H9 (cell line): ENCODE data around the gene CYP2W1. TPM values are rescaled to one million over a fixed set of nuclear protein-coding genes. Genes with fewer than 3 reads are reported as not detected.

Source experiments
- DNase-seq: peaks from one replicate; pipeline ENCODE4 v3.0.0-alpha.2; 2017
- H2AFZ ChIP-seq: one replicate; pipeline ENCODE4 v1.6.1; 2013; ENCODE audit warnings: mild to moderate bottlenecking, low read length, control low read depth, moderate library complexity
- H2AK5ac ChIP-seq: 2 replicates; pipeline ENCODE4 v1.6.1; 2013; ENCODE audit warnings: low read length, control low read depth, mixed read lengths; ENCODE audit not compliant: insufficient read length
- H2BK120ac ChIP-seq: one replicate; pipeline ENCODE4 v1.6.1; 2013; ENCODE audit warnings: low read depth, mild to moderate bottlenecking, low read length, control low read depth, inconsistent platforms; ENCODE audit not compliant: poor library complexity, severe bottlenecking
- H2BK12ac ChIP-seq: 2 replicates; pipeline ENCODE4 v1.6.1; 2013; ENCODE audit warnings: low read length, control low read depth, mixed read lengths, low read depth; ENCODE audit not compliant: insufficient read length
- H2BK15ac ChIP-seq: 2 replicates; pipeline ENCODE4 v1.6.1; 2013; ENCODE audit warnings: low read depth, low read length, control low read depth
- H2BK20ac ChIP-seq: one replicate; pipeline ENCODE4 v1.6.1; 2013; ENCODE audit warnings: low read depth, mild to moderate bottlenecking, low read length, control low read depth, inconsistent platforms; ENCODE audit not compliant: poor library complexity, severe bottlenecking
- H2BK5ac ChIP-seq: 2 replicates; pipeline ENCODE4 v1.6.1; 2013; ENCODE audit warnings: low read length, control low read depth, mixed read lengths; ENCODE audit not compliant: insufficient read length
- H3K14ac ChIP-seq: 2 replicates; pipeline ENCODE4 v1.6.1; 2013; ENCODE audit warnings: low read length, control low read depth; ENCODE audit not compliant: insufficient read depth
- H3K18ac ChIP-seq: 2 replicates; pipeline ENCODE4 v1.6.1; 2013; ENCODE audit warnings: low read depth, mild to moderate bottlenecking, mixed read lengths, low read length, control low read depth; ENCODE audit not compliant: insufficient read length
- H3K23ac ChIP-seq: 2 replicates; pipeline ENCODE4 v1.6.1; 2013; ENCODE audit warnings: low read length, control low read depth, mixed read lengths, low read depth; ENCODE audit not compliant: insufficient read length
- H3K23me2 ChIP-seq: 2 replicates; pipeline ENCODE4 v1.6.1; 2013; ENCODE audit warnings: low read depth, mild to moderate bottlenecking, mixed read lengths, low read length, control low read depth; ENCODE audit not compliant: insufficient read length, poor library complexity, severe bottlenecking
- H3K27ac ChIP-seq: 2 replicates; pipeline ENCODE4 v1.5.1; 2013; ENCODE audit warnings: low read length, control low read depth, mixed read lengths, low read depth; ENCODE audit not compliant: insufficient read length
- H3K27me3 ChIP-seq: 2 replicates; pipeline ENCODE4 v1.6.1; 2013; ENCODE audit warnings: low read length, control low read depth, inconsistent platforms; ENCODE audit not compliant: insufficient read depth
- H3K4ac ChIP-seq: 2 replicates; pipeline ENCODE4 v1.6.1; 2013; ENCODE audit warnings: low read depth, mild to moderate bottlenecking, control low read depth, inconsistent platforms, low read length, moderate library complexity
- H3K4me1 ChIP-seq: 2 replicates; pipeline ENCODE4 v1.6.1; 2013; ENCODE audit warnings: low read length, control low read depth, inconsistent platforms; ENCODE audit not compliant: insufficient read depth
- H3K4me2 ChIP-seq: 2 replicates; pipeline ENCODE4 v1.6.1; 2013; ENCODE audit warnings: low read length, control low read depth, mixed read lengths; ENCODE audit not compliant: insufficient read length, insufficient read depth
- H3K56ac ChIP-seq: 2 replicates; pipeline ENCODE4 v1.6.1; 2013; ENCODE audit warnings: low read depth, mild to moderate bottlenecking, mixed read lengths, low read length, control low read depth; ENCODE audit not compliant: insufficient read length
- H3K79me1 ChIP-seq: 2 replicates; pipeline ENCODE4 v1.6.1; 2013; ENCODE audit warnings: low read depth, mild to moderate bottlenecking, moderate library complexity, low read length, control low read depth, inconsistent platforms; ENCODE audit not compliant: insufficient read depth, poor library complexity, severe bottlenecking
- H3K79me2 ChIP-seq: 2 replicates; pipeline ENCODE4 v1.6.1; 2013; ENCODE audit warnings: low read length, control low read depth, inconsistent platforms; ENCODE audit not compliant: insufficient read depth
- H3K9ac ChIP-seq: 2 replicates; pipeline ENCODE4 v1.6.1; 2013; ENCODE audit warnings: low read length, control low read depth, mixed read lengths; ENCODE audit not compliant: insufficient read length; ENCODE audit errors: extremely low read depth
- H3K9me3 ChIP-seq: one replicate; pipeline ENCODE4 v1.6.1; 2013; ENCODE audit warnings: low read depth, low read length, inconsistent platforms; ENCODE audit not compliant: control insufficient read depth
- H3T11ph ChIP-seq: one replicate; pipeline ENCODE4 v1.6.1; 2013; ENCODE audit warnings: mild to moderate bottlenecking, low read length, control low read depth, inconsistent platforms
- H4K20me1 ChIP-seq: one replicate; pipeline ENCODE4 v1.6.1; 2013; ENCODE audit not compliant: control insufficient read depth, insufficient read length, insufficient read depth
- H4K5ac ChIP-seq: 2 replicates; pipeline ENCODE4 v1.6.1; 2013; ENCODE audit warnings: low read depth, mild to moderate bottlenecking, mixed read lengths, low read length, control low read depth; ENCODE audit not compliant: insufficient read length
- H4K8ac ChIP-seq: replicated peaks from 2 replicates; pipeline ENCODE4 v1.6.1; 2013; ENCODE audit warnings: low read length, control low read depth, mixed read lengths, low read depth; ENCODE audit not compliant: insufficient read length
- H4K91ac ChIP-seq: 2 replicates; pipeline ENCODE4 v1.6.1; 2013; ENCODE audit warnings: low read depth, mild to moderate bottlenecking, moderate library complexity, mixed read lengths, low read length, control low read depth; ENCODE audit not compliant: insufficient read length
- H3K27ac Mint-ChIP-seq, 3 experiments: 2 replicates in 2 of 3; 3 replicates in 1 of 3; pipeline ENCODE4 v1.8.0; 2020 to 2021; ENCODE audit warnings: mixed read lengths in 3 of 3, mild to moderate bottlenecking in 1 of 3, moderate library complexity in 1 of 3
- H3K27me3 Mint-ChIP-seq: 2 replicates; pipeline ENCODE4 v1.8.0; 2021; ENCODE audit warnings: low read depth, mild to moderate bottlenecking, moderate library complexity, mixed read lengths
- H3K36me3 Mint-ChIP-seq, 3 experiments: 2 replicates in 2 of 3; 3 replicates in 1 of 3; pipeline ENCODE4 v1.8.0; 2020 to 2021; ENCODE audit warnings: low read depth in 3 of 3, mixed read lengths in 3 of 3; ENCODE audit not compliant: insufficient read depth in 1 of 3
- H3K4me1 Mint-ChIP-seq, 2 experiments: 2 replicates each; pipeline ENCODE4 v1.8.0; 2020; ENCODE audit warnings: mixed read lengths in 2 of 2
- H3K4me3 Mint-ChIP-seq, 2 experiments: 2 replicates in 1 of 2; 3 replicates in 1 of 2; pipeline ENCODE4 v1.8.0; 2020 to 2021; ENCODE audit warnings: mild to moderate bottlenecking in 2 of 2, mixed read lengths in 2 of 2, moderate library complexity in 1 of 2
- H3K9me3 Mint-ChIP-seq, 2 experiments: 2 replicates in 1 of 2; 3 replicates in 1 of 2; pipeline ENCODE4 v1.8.0; 2020; ENCODE audit warnings: mild to moderate bottlenecking in 2 of 2, mixed read lengths in 2 of 2, moderate library complexity in 1 of 2
- WGBS: extraction: QIAGEN DNeasy Blood & Tissue Kit; methylation state at CpG from one replicate; pipeline ENCODE4 v1.1.7; 2013; ENCODE audit warnings: missing lambda C conversion rate, low lambda C conversion rate, mixed read lengths; ENCODE audit not compliant: insufficient read length; ENCODE audit errors: extremely low coverage; 5-methylcytosine and 5-hydroxymethylcytosine counted together
- total RNA-seq: library from RNA; stranded (reverse); gene quantifications from 2 replicates; pipeline ENCODE4 v1.2.1, GENCODE V29; 2021
- TF ChIP-seq, protein P1 (sequence below): fragments of 200-600 bp; sonication (generic); conservative IDR thresholded peaks from 3 replicates; pipeline ENCODE4 v1.8.0; 2021; ENCODE audit warnings: antibody characterized with exemption, mild to moderate bottlenecking

CYP2W1 gene
- total RNA-seq, 1 experiment from 2014 or later, result not detected

DNA sequence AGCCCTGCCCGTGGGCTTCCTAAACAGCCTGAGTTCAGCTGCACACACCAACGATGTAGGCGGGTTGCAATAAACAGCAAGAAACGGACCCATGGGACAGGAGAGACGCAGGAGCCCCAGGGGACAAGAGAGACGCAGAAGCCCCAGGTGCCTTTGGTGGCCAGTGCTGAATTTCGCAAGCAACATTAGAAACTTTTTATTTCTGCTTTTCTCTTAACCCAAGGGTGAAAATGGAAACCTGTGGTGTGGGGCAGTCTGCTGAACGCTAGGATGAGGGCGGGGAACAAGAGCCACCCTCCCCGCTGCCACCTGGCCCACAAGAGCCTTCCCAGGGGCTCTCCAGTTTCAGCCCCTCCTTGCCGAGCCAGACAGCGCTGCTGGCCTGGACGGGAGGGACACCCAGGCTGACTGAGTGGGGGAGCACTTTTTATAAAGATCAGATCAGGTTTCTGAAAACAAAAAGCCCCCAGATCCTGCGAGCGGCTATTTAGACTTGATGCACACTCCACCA is 41.4 kb downstream of the CYP2W1 start:
- Histone ChIP-seq H2BK5ac (no peak overlapping the region), H3K79me2 (no peaks in the 10 kb centered on the region), H3K56ac (no peak overlapping the region), H4K20me1 (no peaks in the 10 kb centered on the region), H2BK120ac (no peak overlapping the region), H2AFZ (no peak overlapping the region), H3K9ac (no peak overlapping the region), H3K79me1 (no peaks in the 10 kb centered on the region), H2AK5ac (no peak overlapping the region), H4K5ac (no peak overlapping the region), H3K23ac (no peak overlapping the region), H2BK20ac (no peak overlapping the region), H3K18ac (no peak overlapping the region), H2BK15ac (no peak overlapping the region), H3K4me2 (no peak overlapping the region), H4K8ac (no peak overlapping the region), H3T11ph (no peak overlapping the region), H4K91ac (no peak overlapping the region), H3K4me1 (no peaks in the 10 kb centered on the region), H3K27ac (no peak overlapping the region), H3K4ac (no peak overlapping the region), H3K14ac (no peak overlapping the region), H3K23me2 (no peaks in the 10 kb centered on the region), H3K27me3 (no peaks in the 10 kb centered on the region), H2BK12ac (no peak overlapping the region), H3K9me3 (no peaks in the 10 kb centered on the region)
- Mint-ChIP-seq H3K4me3 (no peak overlapping the region), H3K36me3 (peaks cover 4 to 30% (median 7%) of the 10 kb centered on the region in 3 experiments), H3K4me1 (peaks cover 10 to 18% of the 10 kb centered on the region in 2 experiments), H3K27ac (peak overlapping the region in 2 of 3 experiments; percentile 75 to 85; a peak in 2 of 7 replicates), H3K9me3 (no peaks in the 10 kb centered on the region), H3K27me3 (peaks cover 2% of the 10 kb centered on the region; the same call in 1 of the 2 replicates)
- TF ChIP-seq, protein P1, sequence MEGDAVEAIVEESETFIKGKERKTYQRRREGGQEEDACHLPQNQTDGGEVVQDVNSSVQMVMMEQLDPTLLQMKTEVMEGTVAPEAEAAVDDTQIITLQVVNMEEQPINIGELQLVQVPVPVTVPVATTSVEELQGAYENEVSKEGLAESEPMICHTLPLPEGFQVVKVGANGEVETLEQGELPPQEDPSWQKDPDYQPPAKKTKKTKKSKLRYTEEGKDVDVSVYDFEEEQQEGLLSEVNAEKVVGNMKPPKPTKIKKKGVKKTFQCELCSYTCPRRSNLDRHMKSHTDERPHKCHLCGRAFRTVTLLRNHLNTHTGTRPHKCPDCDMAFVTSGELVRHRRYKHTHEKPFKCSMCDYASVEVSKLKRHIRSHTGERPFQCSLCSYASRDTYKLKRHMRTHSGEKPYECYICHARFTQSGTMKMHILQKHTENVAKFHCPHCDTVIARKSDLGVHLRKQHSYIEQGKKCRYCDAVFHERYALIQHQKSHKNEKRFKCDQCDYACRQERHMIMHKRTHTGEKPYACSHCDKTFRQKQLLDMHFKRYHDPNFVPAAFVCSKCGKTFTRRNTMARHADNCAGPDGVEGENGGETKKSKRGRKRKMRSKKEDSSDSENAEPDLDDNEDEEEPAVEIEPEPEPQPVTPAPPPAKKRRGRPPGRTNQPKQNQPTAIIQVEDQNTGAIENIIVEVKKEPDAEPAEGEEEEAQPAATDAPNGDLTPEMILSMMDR, result no peak
- no CpG with 5 or more reads among the region's 15 CpGs for WGBS
- DNase-seq, result no peak
